ENCODE data around the gene LARP1. TPM values are rescaled to one million over a fixed set of nuclear protein-coding genes. Genes with fewer than 3 reads are reported as not detected.
A peak's percentile ranks its signal among the peaks of the same experiment; 100 is the strongest.

Gene LARP1
- total RNA-seq, 1 experiment from 2014 or later, result 290 TPM

GRCh38 chr5:154714266-154714986, 40.8 kb upstream of the LARP1 start:
- Histone ChIP-seq H4K20me1 (ENCODE audit: insufficient read depth) (no peaks in the 10 kb centered on the region), H3K79me2 (ENCODE audit: low read depth) (no peaks in the 10 kb centered on the region), H3K9me2 (ENCODE audit: insufficient read depth) (no peaks in the 10 kb centered on the region), H3K4me3 (no peak overlapping the region), H3K27me3 (ENCODE audit: insufficient read depth, low read depth) (no peaks in the 10 kb centered on the region), H2AFZ (no peak overlapping the region), H3F3A (ENCODE audit: insufficient read depth, low read depth) (peaks cover 19% of the 10 kb centered on the region), H3K9me3 (ENCODE audit: insufficient read depth, low read depth) (no peaks in the 10 kb centered on the region), H3K27ac (peak overlapping the region; percentile 46; the same call in 1 of the 2 replicates), H3K36me3 (ENCODE audit: low read depth) (no peaks in the 10 kb centered on the region), H3K4me1 (replicated peaks; ENCODE audit: insufficient read depth) (peaks cover 28% of the 10 kb centered on the region), H3K4me2 (peak overlapping the region; percentile 71)
- POLR2A ChIA-PET (ENCODE audit: unreplicated experiment), result interaction anchor here (0.6 kb wide), 2 partner anchors 43 to 144 kb away, joined by 4 read pairs; partner anchors contain the start of gene CNOT8
- BruUV-seq (replicated peaks), result no TSS peak
- peak in 1 of 2 experiments; percentile 20 for DNase-seq
- CTCF ChIA-PET, result interaction anchor here (0.5 to 0.6 kb wide), 3 partner anchors 17 to 252 kb away, joined by 3 to 9 read pairs (median 4); no protein-coding TSS in a partner anchor
- TF ChIP-seq EZH2 (IDR thresholded peaks at IDR 0.05; ENCODE audit: low read depth), result no peak
- TF ChIP-seq, protein P1, sequence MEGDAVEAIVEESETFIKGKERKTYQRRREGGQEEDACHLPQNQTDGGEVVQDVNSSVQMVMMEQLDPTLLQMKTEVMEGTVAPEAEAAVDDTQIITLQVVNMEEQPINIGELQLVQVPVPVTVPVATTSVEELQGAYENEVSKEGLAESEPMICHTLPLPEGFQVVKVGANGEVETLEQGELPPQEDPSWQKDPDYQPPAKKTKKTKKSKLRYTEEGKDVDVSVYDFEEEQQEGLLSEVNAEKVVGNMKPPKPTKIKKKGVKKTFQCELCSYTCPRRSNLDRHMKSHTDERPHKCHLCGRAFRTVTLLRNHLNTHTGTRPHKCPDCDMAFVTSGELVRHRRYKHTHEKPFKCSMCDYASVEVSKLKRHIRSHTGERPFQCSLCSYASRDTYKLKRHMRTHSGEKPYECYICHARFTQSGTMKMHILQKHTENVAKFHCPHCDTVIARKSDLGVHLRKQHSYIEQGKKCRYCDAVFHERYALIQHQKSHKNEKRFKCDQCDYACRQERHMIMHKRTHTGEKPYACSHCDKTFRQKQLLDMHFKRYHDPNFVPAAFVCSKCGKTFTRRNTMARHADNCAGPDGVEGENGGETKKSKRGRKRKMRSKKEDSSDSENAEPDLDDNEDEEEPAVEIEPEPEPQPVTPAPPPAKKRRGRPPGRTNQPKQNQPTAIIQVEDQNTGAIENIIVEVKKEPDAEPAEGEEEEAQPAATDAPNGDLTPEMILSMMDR (conservative IDR thresholded peaks at IDR 0.05), result no peak
- intact Hi-C loops (cut with micrococcal nuclease; ENCODE audit: unreplicated experiment), result loop anchor here (5.0 kb wide), 1 partner anchor 62 kb away; no protein-coding TSS in a partner anchor

DNA sequence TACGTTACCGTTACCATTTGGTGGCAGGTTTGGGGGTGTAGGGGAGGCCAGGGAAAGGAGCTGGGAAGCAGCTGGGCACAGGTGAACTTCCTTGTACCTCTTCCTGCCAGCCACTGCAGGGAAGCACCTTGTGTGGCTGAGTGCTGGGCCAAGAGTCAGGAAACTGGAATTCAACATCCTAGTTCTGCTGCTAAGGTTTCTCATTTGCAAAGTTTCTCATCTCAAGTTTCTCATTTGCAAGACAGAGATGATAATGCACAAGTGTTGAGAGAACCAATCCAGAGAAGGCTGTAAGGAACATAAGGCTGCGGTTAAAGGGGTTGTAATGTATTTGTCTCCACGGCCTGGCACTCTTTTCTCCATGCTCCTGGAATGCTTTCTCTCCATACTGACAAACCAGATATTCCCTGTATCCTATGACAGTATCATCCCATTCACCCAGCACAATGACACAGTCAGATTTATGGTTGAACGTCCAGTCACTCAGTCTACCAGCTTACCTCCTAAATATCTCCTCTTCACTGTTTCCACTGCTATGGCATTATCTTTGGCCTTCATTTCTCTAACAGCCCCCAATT, 33.6 kb upstream of the LARP1 start:
- intact Hi-C loops (cut with micrococcal nuclease; ENCODE audit: unreplicated experiment), result loop anchor here (5.0 kb wide), 1 partner anchor 384 kb away; no protein-coding TSS in a partner anchor
- CTCF ChIA-PET, result interaction anchor here (0.8 kb wide), 1 partner anchor 10 kb away, joined by 4 read pairs; no protein-coding TSS in a partner anchor
- no TSS peak for BruUV-seq (replicated peaks)

GRCh38 chr5:154722097-154722496, 33.1 kb upstream of the LARP1 start:
- Histone ChIP-seq H3K79me2 (ENCODE audit: low read depth) (no peaks in the 10 kb centered on the region), H3F3A (ENCODE audit: insufficient read depth, low read depth) (no peaks in the 10 kb centered on the region), H3K4me2 (no peak overlapping the region), H3K4me3 (no peak overlapping the region), H3K4me1 (replicated peaks; ENCODE audit: insufficient read depth) (no peaks in the 10 kb centered on the region), H4K20me1 (ENCODE audit: insufficient read depth) (no peaks in the 10 kb centered on the region), H3K27me3 (ENCODE audit: insufficient read depth, low read depth) (no peaks in the 10 kb centered on the region), H3K9me3 (ENCODE audit: insufficient read depth, low read depth) (no peaks in the 10 kb centered on the region), H3K27ac (no peak overlapping the region), H3K36me3 (ENCODE audit: low read depth) (no peaks in the 10 kb centered on the region), H2AFZ (no peak overlapping the region), H3K9me2 (ENCODE audit: insufficient read depth) (no peaks in the 10 kb centered on the region)
- ChIA-PET POLR2A (ENCODE audit: unreplicated experiment) (no interaction called here), CTCF (no interaction called here)
- intact Hi-C loops (cut with micrococcal nuclease; ENCODE audit: unreplicated experiment), result loop anchor here (5.0 kb wide), 1 partner anchor 385 kb away; no protein-coding TSS in a partner anchor
- TF ChIP-seq, protein P1 (conservative IDR thresholded peaks at IDR 0.05), result no peak
- TF ChIP-seq EZH2 (IDR thresholded peaks at IDR 0.05; ENCODE audit: low read depth), result no peak
- no peak for DNase-seq
- no TSS peak for BruUV-seq (replicated peaks)

More for the DNA sequence above, 33.6 kb upstream of the LARP1 start:
- Histone ChIP-seq H3K27ac (no peak overlapping the region), H3K4me1 (replicated peaks; ENCODE audit: insufficient read depth) (no peaks in the 10 kb centered on the region), H3K9me3 (ENCODE audit: insufficient read depth, low read depth) (no peaks in the 10 kb centered on the region), H3F3A (ENCODE audit: insufficient read depth, low read depth) (no peaks in the 10 kb centered on the region), H3K4me3 (no peak overlapping the region), H3K79me2 (ENCODE audit: low read depth) (no peaks in the 10 kb centered on the region), H3K4me2 (no peak overlapping the region), H4K20me1 (ENCODE audit: insufficient read depth) (no peaks in the 10 kb centered on the region), H3K36me3 (ENCODE audit: low read depth) (no peaks in the 10 kb centered on the region), H3K27me3 (ENCODE audit: insufficient read depth, low read depth) (no peaks in the 10 kb centered on the region), H2AFZ (no peak overlapping the region), H3K9me2 (ENCODE audit: insufficient read depth) (no peaks in the 10 kb centered on the region)
- no peak for TF ChIP-seq EZH2 (IDR thresholded peaks at IDR 0.05; ENCODE audit: low read depth)
- TF ChIP-seq, protein P1 (conservative IDR thresholded peaks at IDR 0.05), result no peak
- no peak for DNase-seq
- POLR2A ChIA-PET (ENCODE audit: unreplicated experiment), result no interaction called here
